GM19468 (cell line): ENCODE results near the gene IGFBP1.
A peak's percentile ranks its signal among the peaks of the same experiment; 100 is the strongest.

ENCODE experiments used
- ATAC-seq: cut with Tn5 transposase; IDR thresholded peaks from one replicate; pipeline ENCODE4 v1.9.1; 2021; ENCODE audit warnings: mild to moderate bottlenecking, moderate library complexity, moderate number of reproducible peaks; ENCODE audit not compliant: unreplicated experiment; ENCODE audit errors: extremely low read depth

IGFBP1 gene

GRCh38 chr7:45897042-45897690 lies 8.9 kb downstream of the IGFBP1 start:
- no peak for ATAC-seq

DNA sequence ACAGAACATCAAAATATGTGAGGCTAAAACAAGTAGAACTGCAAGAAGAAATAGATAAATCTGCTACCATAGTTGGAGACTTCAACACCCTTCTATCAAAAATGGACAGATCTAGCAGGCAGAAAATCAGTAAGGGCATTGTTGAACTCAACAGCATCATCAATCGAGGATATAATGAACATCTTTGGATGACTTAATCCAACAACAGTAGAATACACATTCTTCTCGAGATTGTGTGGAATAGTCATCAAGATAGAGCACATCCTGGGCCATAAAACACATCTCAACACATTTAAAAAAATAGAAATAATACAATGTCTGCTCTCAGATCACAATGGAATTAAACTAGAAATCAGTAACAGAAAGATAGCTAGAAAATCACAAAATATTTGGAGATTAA lies 9.9 kb downstream of the IGFBP1 start:
- ATAC-seq: no peak

DNA sequence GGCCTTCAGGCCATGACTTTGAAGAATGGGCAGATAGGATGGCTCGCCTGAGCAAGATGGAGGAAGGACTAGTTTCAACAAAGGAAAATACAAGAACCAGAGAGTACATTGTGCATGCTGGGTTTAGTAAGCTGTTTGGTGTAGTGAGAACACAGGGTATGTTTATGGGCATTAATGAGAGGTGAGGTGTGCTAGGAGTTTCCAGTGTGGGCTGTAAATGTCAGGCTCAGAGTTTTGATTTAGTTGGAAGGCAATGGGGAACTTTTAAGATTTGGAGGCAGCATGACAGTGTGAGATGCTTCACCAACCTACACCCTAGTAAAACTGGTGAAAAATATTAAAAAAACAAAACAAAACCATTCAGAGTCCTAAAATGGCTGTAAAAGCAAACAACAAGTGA lies 13.3 kb downstream of the IGFBP1 start:
- no peak for ATAC-seq

DNA sequence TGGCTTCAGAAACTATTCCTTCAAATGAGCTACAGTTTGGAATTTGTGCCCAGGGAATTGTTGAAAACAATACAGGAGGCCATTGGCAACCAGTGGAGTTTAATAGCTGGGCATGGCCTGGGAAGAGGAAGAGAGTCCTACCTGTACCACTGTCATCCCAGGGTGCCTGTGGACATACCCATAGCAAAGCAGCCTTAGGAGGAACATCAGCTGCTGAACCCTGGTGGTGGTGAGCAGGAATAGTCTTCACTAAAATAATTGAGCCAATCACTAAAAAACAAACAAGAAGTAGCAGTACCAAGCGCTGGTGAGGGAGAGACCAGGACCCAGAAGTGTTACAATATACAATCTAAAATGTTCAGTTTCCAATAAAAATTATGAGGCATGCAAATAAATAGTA lies 14.5 kb downstream of the IGFBP1 start:
- ATAC-seq: no peak

DNA sequence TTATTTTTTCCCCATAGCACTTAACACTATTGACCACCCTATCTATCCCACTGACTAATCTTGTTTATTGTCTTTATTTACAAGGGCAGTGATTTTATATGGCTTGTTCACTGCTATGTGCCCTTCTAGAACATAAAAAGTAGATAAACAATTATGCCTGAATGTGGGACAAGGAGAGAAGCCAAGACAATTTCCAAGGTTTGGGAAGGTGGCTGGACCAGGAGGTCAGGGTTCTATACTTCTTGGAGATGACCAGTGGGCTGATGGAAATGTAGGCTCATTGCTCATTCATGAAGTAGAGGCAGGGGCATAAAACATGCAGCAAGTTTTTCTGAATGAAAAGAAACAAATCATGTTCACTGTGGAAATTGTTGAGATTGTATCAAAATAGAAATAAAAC lies 21.3 kb downstream of the IGFBP1 start:
- ATAC-seq: no peak

DNA sequence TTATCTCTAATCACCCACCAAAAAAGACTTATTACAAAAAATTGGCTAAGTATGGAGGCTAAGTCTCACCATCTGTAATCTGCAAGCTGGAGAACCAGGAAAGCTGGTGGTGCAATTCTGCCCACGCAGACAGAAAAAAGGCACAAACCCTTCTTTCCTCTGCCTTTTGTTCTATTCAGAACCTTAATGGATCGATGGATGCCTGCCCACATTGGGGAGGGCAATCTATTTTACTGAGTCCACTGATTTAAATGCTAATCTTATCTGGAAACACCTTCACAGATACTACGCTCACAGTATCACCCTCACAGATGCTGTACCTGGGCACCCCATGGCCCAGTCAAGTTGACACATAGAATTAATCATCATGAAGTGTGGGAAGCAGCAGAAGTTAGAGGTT lies 22.6 kb downstream of the IGFBP1 start:
- no peak for ATAC-seq

- ATAC-seq: no peak
Observed at GRCh38 chr7:45911311-45911710, 23.0 kb downstream of the IGFBP1 start.

DNA sequence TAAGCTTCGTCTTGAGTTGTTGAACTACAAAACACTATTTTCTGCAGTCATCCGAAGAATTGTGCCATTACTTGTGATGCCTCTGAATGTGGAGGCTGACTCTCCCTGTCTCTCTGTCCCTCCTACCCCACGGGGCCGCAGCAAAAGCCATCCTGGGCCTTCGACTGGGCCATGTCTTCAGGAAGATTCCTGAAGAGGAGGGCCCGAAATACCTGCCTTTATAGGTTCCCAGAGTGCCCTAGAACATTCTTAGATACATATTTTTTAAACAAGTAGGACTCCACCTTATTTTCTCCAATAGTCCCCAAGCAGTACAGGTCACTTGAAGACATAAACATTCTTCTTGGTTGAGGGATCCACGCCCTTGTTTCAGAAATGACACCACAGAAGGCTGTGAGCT lies 24.7 kb downstream of the IGFBP1 start:
- ATAC-seq: no peak

- ATAC-seq: no peak
Observed at GRCh38 chr7:45914911-45915310, 26.6 kb downstream of the IGFBP1 start.

DNA sequence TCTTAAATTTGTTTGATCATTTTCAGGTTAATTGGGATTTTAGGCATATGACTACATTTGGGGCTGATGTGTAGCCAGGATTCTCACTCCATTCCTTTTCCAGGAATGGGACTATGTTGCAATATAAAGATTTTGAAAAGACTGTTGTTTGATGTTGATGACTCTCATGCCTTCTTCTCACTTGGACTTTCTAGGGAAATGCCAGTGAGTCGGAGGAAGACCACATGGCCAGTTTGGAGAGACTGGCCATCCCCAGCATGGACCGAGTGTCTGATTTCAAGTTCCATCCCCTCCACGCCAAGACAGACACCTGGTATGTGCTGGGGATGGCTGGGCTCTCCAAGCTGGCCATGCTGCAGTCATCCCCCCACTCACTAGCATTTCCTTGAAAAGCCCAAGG lies 27.3 kb downstream of the IGFBP1 start:
- ATAC-seq: no peak

GRCh38 chr7:45917064-45917463 lies 28.8 kb downstream of the IGFBP1 start:
- no peak for ATAC-seq

- ATAC-seq: peak; percentile 36
Observed at GRCh38 chr7:45917658-45918057, 29.4 kb downstream of the IGFBP1 start.

DNA sequence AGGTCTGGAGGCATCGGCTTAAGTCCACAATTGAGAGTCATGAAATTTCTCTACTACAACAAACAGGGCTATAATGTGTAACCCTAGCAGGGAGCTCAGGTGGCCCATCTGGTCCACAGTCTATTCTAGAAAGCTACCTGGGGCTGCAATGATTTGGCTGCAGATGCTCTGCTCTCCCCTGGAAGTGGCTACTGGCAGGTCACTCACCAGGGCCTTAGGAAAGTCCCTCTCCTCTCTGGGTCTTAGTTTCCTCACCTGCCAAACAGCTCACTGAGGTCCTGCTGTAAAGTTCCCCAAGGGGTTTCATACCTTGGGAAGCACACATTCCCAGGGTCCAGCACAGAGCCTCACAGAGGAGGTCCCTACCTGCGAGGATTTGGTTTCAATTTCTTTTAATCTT lies 30.3 kb downstream of the IGFBP1 start:
- no peak for ATAC-seq

GRCh38 chr7:45919231-45919784 lies 31.0 kb downstream of the IGFBP1 start:
- no peak for ATAC-seq

GRCh38 chr7:45919993-45920459 lies 31.7 kb downstream of the IGFBP1 start:
- ATAC-seq: no peak

DNA sequence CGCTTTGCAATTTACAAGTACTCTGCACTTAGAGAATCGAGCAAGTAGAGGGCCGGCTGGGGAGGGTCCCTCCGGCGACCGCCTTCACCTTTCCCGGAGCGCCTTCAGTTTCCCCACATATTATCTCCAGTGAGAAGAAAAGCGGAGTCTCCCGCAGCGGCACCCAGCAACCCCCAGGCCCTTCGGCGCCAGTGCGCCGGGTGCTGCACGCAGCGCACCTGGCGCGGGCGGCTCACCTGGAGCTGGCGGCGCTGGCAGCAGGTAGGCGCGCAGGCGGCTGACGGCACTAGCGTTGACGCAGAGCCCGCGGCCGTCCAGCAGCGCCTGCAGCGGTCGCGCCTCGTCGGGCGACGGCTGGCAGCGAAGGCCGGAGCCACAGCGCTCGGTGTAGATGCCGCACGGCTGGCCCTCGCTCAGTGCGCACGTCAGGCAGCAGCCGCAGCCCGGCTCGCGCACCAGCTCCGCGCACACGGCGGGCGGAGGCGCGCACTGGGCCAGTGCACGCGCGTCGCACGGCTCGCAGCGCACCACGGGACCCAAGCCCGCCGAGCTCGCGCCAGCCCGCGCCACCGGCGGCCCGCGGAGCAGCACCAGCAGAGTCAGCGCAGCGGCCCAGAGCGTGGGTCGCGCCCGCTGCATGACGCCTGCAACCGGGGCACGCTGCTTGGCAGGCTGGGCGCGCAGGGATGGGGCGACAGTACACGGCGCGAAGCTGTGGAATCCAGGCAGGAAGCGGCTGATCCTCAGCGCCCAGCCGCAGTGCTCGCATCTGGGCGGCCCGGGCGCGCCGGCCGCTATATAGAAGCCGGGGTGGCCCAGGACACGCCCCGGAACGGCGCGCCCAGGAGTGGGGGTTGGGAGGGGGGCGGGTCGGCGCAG lies 32.5 kb downstream of the IGFBP1 start, which contains the start of gene IGFBP3:
TSS of gene IGFBP3 (minus strand) at position 771 of the 879 bp plus-strand sequence. CDS start at position 639, 132 bp downstream.
- ATAC-seq: no peak

GRCh38 chr7:45921381-45921698 lies 33.1 kb downstream of the IGFBP1 start:
- ATAC-seq: no peak

- no peak for ATAC-seq
Observed at GRCh38 chr7:45921699-45922519, 33.6 kb downstream of the IGFBP1 start.

GRCh38 chr7:45922810-45923209 lies 34.5 kb downstream of the IGFBP1 start:
- no peak for ATAC-seq

DNA sequence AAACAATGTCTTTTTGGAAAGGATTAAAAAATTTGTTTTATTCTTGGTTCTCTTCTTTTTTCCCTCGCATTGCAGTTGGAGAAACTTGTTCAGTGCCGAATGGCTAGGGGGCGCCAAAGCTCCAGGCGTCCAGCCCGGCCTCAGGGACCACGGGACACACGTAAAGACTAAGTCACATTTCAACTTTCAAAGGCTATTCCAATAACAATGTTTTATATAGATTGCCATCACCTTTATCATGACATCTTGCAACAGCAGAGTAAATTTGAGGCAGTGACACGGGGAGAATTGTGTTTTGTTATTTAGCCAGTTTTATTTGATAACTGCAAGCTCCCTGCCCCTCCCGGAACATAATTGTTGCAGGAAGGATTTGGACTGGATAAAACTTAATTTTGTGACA lies 35.0 kb downstream of the IGFBP1 start:
- no peak for ATAC-seq
